RWPE2 (cell line): ENCODE results near the gene PJVK.

Experiments
- ATAC-seq: fragments of 200-7000 bp; cut with Tn5 transposase; 3 replicates; pipeline ENCODE4 v1.9.1; 2021; ENCODE audit warnings: low read depth
- DNase-seq: peaks from one replicate; pipeline ENCODE4 v3.0.0-alpha.2; 2020; ENCODE audit warnings: low spot score
- H3K27ac ChIP-seq: fragments of 450-650 bp; 2 replicates; pipeline ENCODE4 v1.5.1; 2017; ENCODE audit warnings: mild to moderate bottlenecking; ENCODE audit not compliant: poor library complexity, severe bottlenecking
- H3K27me3 ChIP-seq: fragments of 250-450 bp; sonication (Bioruptor Pico); 2 replicates; pipeline ENCODE4 v1.5.1; 2021; ENCODE audit warnings: mild to moderate bottlenecking, moderate library complexity; ENCODE audit not compliant: insufficient read depth, poor library complexity, severe bottlenecking
- H3K36me3 ChIP-seq: fragments of 250-450 bp; sonication (Bioruptor Pico); 2 replicates; pipeline ENCODE4 v1.5.1; 2020; ENCODE audit warnings: low read depth, mild to moderate bottlenecking, moderate library complexity
- H3K4me1 ChIP-seq: fragments of 250-450 bp; sonication (Bioruptor Pico); 2 replicates; pipeline ENCODE4 v1.5.1; 2021; ENCODE audit warnings: mild to moderate bottlenecking, moderate library complexity; ENCODE audit not compliant: insufficient read depth, poor library complexity, severe bottlenecking
- H3K4me3 ChIP-seq: fragments of 250-450 bp; sonication (Bioruptor Pico); 2 replicates; pipeline ENCODE4 v1.5.1; 2021; ENCODE audit warnings: mild to moderate bottlenecking, moderate library complexity; ENCODE audit not compliant: severe bottlenecking
- H3K9me3 ChIP-seq: fragments of 250-450 bp; sonication (Bioruptor Pico); 2 replicates; pipeline ENCODE4 v1.5.1; 2021; ENCODE audit warnings: mild to moderate bottlenecking, moderate library complexity; ENCODE audit not compliant: severe bottlenecking
- TF ChIP-seq, protein P1 (sequence below): fragments of 450-650 bp; IDR thresholded peaks from one replicate; pipeline ENCODE4 v1.5.1; 2017; ENCODE audit warnings: mild to moderate bottlenecking, moderate library complexity; ENCODE audit not compliant: poor library complexity, severe bottlenecking

The PJVK gene

DNA sequence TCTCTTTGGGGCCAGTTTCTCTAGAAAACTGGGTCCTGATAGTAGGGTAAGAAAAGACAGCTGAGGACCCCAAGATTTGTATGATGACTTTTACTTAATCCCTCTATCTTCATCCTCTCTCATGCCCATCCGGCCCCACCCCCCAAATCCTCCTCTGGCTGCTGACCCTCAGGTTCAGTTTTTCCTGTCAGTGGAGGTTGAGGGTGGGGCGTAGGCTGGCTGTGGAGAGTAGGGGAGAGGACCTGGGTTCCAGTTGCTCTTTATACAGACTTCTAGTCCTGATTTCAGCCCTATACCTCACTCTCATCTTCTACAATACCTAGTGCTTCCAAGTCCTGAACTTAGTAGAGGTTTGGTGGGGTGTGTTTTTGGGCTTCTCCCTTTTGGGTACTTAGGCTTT lies 57.5 kb downstream of the PJVK start:
- Histone ChIP-seq H3K27me3 (no peaks in the 10 kb centered on the region), H3K27ac (no peak overlapping the region), H3K4me3 (no peak overlapping the region), H3K9me3 (no peaks in the 10 kb centered on the region), H3K4me1 (no peaks in the 10 kb centered on the region), H3K36me3 (peaks cover 19% of the 10 kb centered on the region)
- no peak for ATAC-seq
- no peak for DNase-seq
- TF ChIP-seq, protein P1, sequence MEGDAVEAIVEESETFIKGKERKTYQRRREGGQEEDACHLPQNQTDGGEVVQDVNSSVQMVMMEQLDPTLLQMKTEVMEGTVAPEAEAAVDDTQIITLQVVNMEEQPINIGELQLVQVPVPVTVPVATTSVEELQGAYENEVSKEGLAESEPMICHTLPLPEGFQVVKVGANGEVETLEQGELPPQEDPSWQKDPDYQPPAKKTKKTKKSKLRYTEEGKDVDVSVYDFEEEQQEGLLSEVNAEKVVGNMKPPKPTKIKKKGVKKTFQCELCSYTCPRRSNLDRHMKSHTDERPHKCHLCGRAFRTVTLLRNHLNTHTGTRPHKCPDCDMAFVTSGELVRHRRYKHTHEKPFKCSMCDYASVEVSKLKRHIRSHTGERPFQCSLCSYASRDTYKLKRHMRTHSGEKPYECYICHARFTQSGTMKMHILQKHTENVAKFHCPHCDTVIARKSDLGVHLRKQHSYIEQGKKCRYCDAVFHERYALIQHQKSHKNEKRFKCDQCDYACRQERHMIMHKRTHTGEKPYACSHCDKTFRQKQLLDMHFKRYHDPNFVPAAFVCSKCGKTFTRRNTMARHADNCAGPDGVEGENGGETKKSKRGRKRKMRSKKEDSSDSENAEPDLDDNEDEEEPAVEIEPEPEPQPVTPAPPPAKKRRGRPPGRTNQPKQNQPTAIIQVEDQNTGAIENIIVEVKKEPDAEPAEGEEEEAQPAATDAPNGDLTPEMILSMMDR = no peak

DNA sequence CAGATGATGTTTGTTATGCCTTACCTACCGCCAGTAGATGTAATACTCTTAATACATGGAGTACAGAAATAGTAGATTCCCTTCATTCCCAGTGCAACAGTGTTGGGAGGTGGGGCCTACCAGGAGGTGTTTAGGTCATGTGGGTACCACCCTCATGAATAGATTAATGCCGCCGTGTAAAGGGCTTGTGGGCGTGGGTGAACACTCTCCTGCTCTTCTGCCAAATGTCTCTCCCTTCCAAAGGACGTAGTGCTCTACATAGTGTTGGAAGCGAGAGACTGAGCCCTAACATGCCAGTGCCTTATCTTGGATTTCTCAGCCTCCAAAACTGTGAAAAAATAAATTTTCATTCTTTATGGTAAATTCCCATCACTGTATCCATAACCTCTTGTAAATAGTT lies 59.2 kb downstream of the PJVK start:
- TF ChIP-seq, protein P1 = no peak
- Histone ChIP-seq H3K27ac (no peak overlapping the region), H3K9me3 (no peaks in the 10 kb centered on the region), H3K27me3 (no peaks in the 10 kb centered on the region), H3K4me1 (peaks cover 12% of the 10 kb centered on the region), H3K36me3 (peaks cover 7% of the 10 kb centered on the region; the same call in 1 of the 2 replicates), H3K4me3 (no peak overlapping the region)
- no peak for ATAC-seq
- no peak for DNase-seq
